B cell (primary cell): Measurements from ENCODE around the gene PAM16. TPM values are rescaled to one million over a fixed set of nuclear protein-coding genes. Genes with fewer than 3 reads are reported as not detected.

Experiments
- ATAC-seq: fragments of 200-7000 bp; cut with Tn5 transposase; one replicate; pipeline ENCODE4 v1.10.0; 2021; ENCODE audit warnings: low read depth, mild to moderate bottlenecking, moderate number of reproducible peaks, moderate library complexity
- CTCF ChIA-PET: fragments of 350-600 bp; sonication (Branson Sonifier 250); formaldehyde crosslinking; loops from one replicate; lab custom pipeline; 2021; ENCODE audit warnings: antibody characterized with exemption, inconsistent platforms; lab: Charles Lee
- POLR2A ChIA-PET: fragments of 350-600 bp; sonication (Branson Sonifier 250); formaldehyde crosslinking; loops from one replicate; lab custom pipeline; 2021; ENCODE audit warnings: antibody characterized with exemption; lab: Charles Lee
- DNase-seq: peaks from one replicate; pipeline ENCODE4 v3.0.0; 2013
- H2AFZ ChIP-seq: 2 replicates; pipeline ENCODE4 v1.6.1; 2012; ENCODE audit warnings: mild to moderate bottlenecking, low read depth, low read length; ENCODE audit not compliant: insufficient read depth, poor library complexity, severe bottlenecking
- H3K27ac ChIP-seq, 2 donors: 1 replicate in 1 of 2; 2 replicates in 1 of 2; pipeline ENCODE4 v1.5.1; 2012 to 2013; ENCODE audit warnings: low read length in 2 of 2, mild to moderate bottlenecking in 2 of 2, moderate library complexity in 1 of 2
- H3K27me3 ChIP-seq, 4 experiments: fragments of 200-600 bp in 1 of 4; sonication (generic) in 1 of 4; replicated peaks in 1 of 4; 1 replicate in 2 of 4; 2 replicates in 2 of 4; pipeline versions ENCODE4 v1.6.1 to v1.7.0; 2013 to 2016; ENCODE audit warnings: low read length in 3 of 4, mild to moderate bottlenecking in 2 of 4, mixed read lengths in 1 of 4, moderate library complexity in 1 of 4; ENCODE audit not compliant: insufficient read depth in 4 of 4, control insufficient read depth in 3 of 4; ENCODE audit errors: control extremely low read depth in 1 of 4
- H3K36me3 ChIP-seq, 2 experiments: replicated peaks in 1 of 2; 1 replicate in 1 of 2; 2 replicates in 1 of 2; pipeline versions ENCODE4 v1.6.1 to v1.7.1; 2013; ENCODE audit warnings: low read length in 1 of 2; ENCODE audit not compliant: insufficient read depth in 2 of 2, control insufficient read depth in 1 of 2; ENCODE audit errors: control extremely low read depth in 1 of 2, extremely low read depth in 1 of 2
- H3K4me1 ChIP-seq, 2 donors: fragments of 200-600 bp in 1 of 2; sonication (generic) in 1 of 2; 1 replicate in 1 of 2; 2 replicates in 1 of 2; pipeline versions ENCODE4 v1.5.1 to v1.6.1; 2013 to 2017; ENCODE audit warnings: low read length in 2 of 2; ENCODE audit not compliant: control insufficient read depth in 2 of 2, insufficient read depth in 2 of 2
- H3K4me2 ChIP-seq: replicated peaks from 2 replicates; pipeline ENCODE3; 2012; ENCODE audit warnings: mild to moderate bottlenecking, low read depth, low read length; ENCODE audit not compliant: poor library complexity, severe bottlenecking
- H3K4me3 ChIP-seq, 5 experiments: fragments of 200-600 bp in 1 of 5; sonication (generic) in 1 of 5; 1 replicate in 3 of 5; 2 replicates in 2 of 5; pipeline versions ENCODE4 v1.5.1 to v1.7.0; 2011 to 2016; ENCODE audit warnings: low read length in 4 of 5, mild to moderate bottlenecking in 4 of 5, low read depth in 2 of 5, control low read depth in 1 of 5, moderate library complexity in 1 of 5; ENCODE audit not compliant: insufficient read depth in 1 of 5; ENCODE audit errors: control extremely low read depth in 1 of 5, extremely low read depth in 1 of 5
- H3K79me2 ChIP-seq: fragments of 200-600 bp; sonication (generic); one replicate; pipeline ENCODE4 v1.6.0; 2016; ENCODE audit warnings: low read length; ENCODE audit not compliant: control insufficient read depth, insufficient read depth
- H3K9ac ChIP-seq: fragments of 200-600 bp; sonication (generic); 2 replicates; pipeline ENCODE4 v1.6.1; 2017; ENCODE audit warnings: mild to moderate bottlenecking, low read length, moderate library complexity
- H3K9me3 ChIP-seq, 3 donors: one replicate each; pipeline versions ENCODE4 v1.6.1 to v1.7.1; 2013; ENCODE audit warnings: low read length in 2 of 3; ENCODE audit not compliant: control insufficient read depth in 2 of 3, insufficient read depth in 1 of 3; ENCODE audit errors: control extremely low read depth in 1 of 3
- H4K20me1 ChIP-seq: 2 replicates; pipeline ENCODE4 v1.6.0; 2012; ENCODE audit warnings: mild to moderate bottlenecking, low read length; ENCODE audit not compliant: insufficient read depth, control insufficient read depth, poor library complexity, severe bottlenecking
- H3K27ac Mint-ChIP-seq: one replicate; pipeline ENCODE4 v1.8.0; 2021; ENCODE audit warnings: mixed read lengths
- H3K27me3 Mint-ChIP-seq: one replicate; pipeline ENCODE4 v1.8.0; 2021; ENCODE audit warnings: mixed read lengths
- H3K4me1 Mint-ChIP-seq: one replicate; pipeline ENCODE4 v1.8.0; 2021; ENCODE audit warnings: mixed read lengths
- H3K4me3 Mint-ChIP-seq: one replicate; pipeline ENCODE4 v1.8.0; 2021; ENCODE audit warnings: mixed read lengths
- H3K9me3 Mint-ChIP-seq: one replicate; pipeline ENCODE4 v1.8.0; 2022; ENCODE audit warnings: mixed read lengths; ENCODE audit not compliant: insufficient read depth
- EZH2 ChIP-seq: IDR thresholded peaks from 2 replicates; pipeline ENCODE4 v1.6.1; 2012; ENCODE audit warnings: borderline replicate concordance, low read depth, mild to moderate bottlenecking, moderate library complexity, low read length; ENCODE audit not compliant: insufficient read depth, poor library complexity, severe bottlenecking
- WGBS: methylation state at CpG from one replicate; pipeline ENCODE4 v1.1.5; 2013; ENCODE audit warnings: missing lambda C conversion rate; ENCODE audit not compliant: insufficient coverage; 5-methylcytosine and 5-hydroxymethylcytosine counted together
- intact Hi-C: fragments of 100-400 bp; cut with micrococcal nuclease; formaldehyde crosslinking; loops from one replicate; pipeline ENCODE4 v1.10.0; 2022
- polyA plus RNA-seq: library from polyadenylated mRNA; depleted of rRNA; stranded (reverse); fragments of >200 nt; gene quantifications from 2 replicates; pipeline ENCODE4 v1.2.3, GENCODE V29; 2012
- total RNA-seq, 2 donors: library from RNA; stranded (reverse); fragments of 120-200 nt in 1 of 2; gene quantifications; 1 replicate in 1 of 2; 2 replicates in 1 of 2; pipeline versions ENCODE4 v1.2.3 to v1.2.4, GENCODE V29; 2013 to 2022
- TF ChIP-seq, protein P1 (sequence below): fragments of 200-600 bp; IDR thresholded peaks from one replicate; pipeline ENCODE4 v1.8.0; 2022; ENCODE audit warnings: antibody characterized with exemption, mild to moderate bottlenecking

The PAM16 gene
- total and polyA plus RNA-seq, 2 donors (not counting 1 experiment from before 2014, with no cell fraction given): 57.3 to 64.1 TPM

GRCh38 chr16:4328046-4328781 is 22.9 kb downstream of the PAM16 start:
- no peak for TF ChIP-seq EZH2
- TF ChIP-seq, protein P1, sequence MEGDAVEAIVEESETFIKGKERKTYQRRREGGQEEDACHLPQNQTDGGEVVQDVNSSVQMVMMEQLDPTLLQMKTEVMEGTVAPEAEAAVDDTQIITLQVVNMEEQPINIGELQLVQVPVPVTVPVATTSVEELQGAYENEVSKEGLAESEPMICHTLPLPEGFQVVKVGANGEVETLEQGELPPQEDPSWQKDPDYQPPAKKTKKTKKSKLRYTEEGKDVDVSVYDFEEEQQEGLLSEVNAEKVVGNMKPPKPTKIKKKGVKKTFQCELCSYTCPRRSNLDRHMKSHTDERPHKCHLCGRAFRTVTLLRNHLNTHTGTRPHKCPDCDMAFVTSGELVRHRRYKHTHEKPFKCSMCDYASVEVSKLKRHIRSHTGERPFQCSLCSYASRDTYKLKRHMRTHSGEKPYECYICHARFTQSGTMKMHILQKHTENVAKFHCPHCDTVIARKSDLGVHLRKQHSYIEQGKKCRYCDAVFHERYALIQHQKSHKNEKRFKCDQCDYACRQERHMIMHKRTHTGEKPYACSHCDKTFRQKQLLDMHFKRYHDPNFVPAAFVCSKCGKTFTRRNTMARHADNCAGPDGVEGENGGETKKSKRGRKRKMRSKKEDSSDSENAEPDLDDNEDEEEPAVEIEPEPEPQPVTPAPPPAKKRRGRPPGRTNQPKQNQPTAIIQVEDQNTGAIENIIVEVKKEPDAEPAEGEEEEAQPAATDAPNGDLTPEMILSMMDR: peak; percentile 58
- peaks cover 3% of the 10 kb centered on the region for H3K27me3 Mint-ChIP-seq
- DNase-seq (peak; percentile 68), ATAC-seq (peak; percentile 55)
- peak overlapping the region; percentile 78 for H2AFZ ChIP-seq
- WGBS: 12% methylated on average over 28 of the region's 30 CpGs
- no peak overlapping the region for H3K27ac ChIP-seq
- no peak overlapping the region for H3K27ac Mint-ChIP-seq
- peak overlapping the region; percentile 65 for H3K4me3 Mint-ChIP-seq
- H3K27me3 ChIP-seq: peaks cover 0 to 24% (median 0%) of the 10 kb centered on the region in 4 experiments
- H3K4me2 ChIP-seq: peak overlapping the region; percentile 99
- H3K4me1 Mint-ChIP-seq: peaks cover 9% of the 10 kb centered on the region
- H3K9me3 Mint-ChIP-seq: no peaks in the 10 kb centered on the region
- no peaks in the 10 kb centered on the region for H3K36me3 ChIP-seq
- peaks cover 16 to 24% of the 10 kb centered on the region in 2 donors for H3K4me1 ChIP-seq
- H4K20me1 ChIP-seq: no peaks in the 10 kb centered on the region
- H3K9me3 ChIP-seq: no peaks in the 10 kb centered on the region
- H3K4me3 ChIP-seq: peak overlapping the region in 4 of 5 experiments; percentile 46 to 67 (median 54)
- POLR2A ChIA-PET: interaction anchor here (0.6 kb wide), 1 partner anchor 314 kb away, joined by 5 read pairs; no protein-coding TSS in a partner anchor
- intact Hi-C loops: loop anchor here (2.0 kb wide), 2 partner anchors 389 to 637 kb away; no protein-coding TSS in a partner anchor
- peak overlapping the region; percentile 62 for H3K9ac ChIP-seq
- no peaks in the 10 kb centered on the region for H3K79me2 ChIP-seq
- CTCF ChIA-PET: interaction anchor here (1.1 to 10.0 kb wide), 9 partner anchors 17 to 346 kb away, joined by 3 to 165 read pairs (median 9); partner anchors contain the start of genes GLIS2 and TFAP4
